Measurements from ENCODE around the gene SDK2.

The SDK2 gene

DNA sequence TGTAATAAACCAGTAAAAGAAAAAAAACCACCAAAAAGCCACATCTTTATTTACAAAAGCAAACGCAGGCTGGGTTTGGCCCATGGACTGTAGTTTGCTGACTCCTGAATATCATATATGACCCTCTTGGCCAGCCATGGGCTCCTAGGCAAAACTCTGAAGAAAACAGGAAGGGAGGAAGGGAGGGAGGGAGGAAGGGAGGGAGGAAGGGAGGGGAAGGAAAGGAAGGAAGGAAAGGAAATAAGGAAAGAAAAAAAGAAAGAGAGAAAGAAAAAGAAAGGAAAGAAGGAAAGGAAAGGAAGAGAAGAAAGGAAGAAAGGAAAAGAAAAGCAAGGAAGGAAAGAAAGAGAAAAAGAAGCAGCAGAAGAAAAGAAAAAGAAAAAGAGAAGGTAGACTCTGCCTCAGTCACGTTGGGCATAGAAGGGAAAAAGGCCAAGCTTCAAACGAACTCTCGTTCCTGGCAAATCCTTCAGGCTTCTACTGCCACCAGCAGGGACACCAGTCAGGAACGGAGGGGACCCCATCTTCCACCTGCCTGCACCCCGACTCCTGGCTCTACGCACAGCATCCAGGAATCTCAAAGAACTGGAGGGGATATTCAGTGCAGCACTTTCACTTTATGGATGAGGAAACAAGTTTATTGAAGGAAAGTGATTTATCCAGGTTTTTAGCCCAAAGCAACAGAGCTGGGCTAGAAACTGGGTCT, 354.5 kb downstream of the SDK2 start:
- no peak for DNase-seq

DNA sequence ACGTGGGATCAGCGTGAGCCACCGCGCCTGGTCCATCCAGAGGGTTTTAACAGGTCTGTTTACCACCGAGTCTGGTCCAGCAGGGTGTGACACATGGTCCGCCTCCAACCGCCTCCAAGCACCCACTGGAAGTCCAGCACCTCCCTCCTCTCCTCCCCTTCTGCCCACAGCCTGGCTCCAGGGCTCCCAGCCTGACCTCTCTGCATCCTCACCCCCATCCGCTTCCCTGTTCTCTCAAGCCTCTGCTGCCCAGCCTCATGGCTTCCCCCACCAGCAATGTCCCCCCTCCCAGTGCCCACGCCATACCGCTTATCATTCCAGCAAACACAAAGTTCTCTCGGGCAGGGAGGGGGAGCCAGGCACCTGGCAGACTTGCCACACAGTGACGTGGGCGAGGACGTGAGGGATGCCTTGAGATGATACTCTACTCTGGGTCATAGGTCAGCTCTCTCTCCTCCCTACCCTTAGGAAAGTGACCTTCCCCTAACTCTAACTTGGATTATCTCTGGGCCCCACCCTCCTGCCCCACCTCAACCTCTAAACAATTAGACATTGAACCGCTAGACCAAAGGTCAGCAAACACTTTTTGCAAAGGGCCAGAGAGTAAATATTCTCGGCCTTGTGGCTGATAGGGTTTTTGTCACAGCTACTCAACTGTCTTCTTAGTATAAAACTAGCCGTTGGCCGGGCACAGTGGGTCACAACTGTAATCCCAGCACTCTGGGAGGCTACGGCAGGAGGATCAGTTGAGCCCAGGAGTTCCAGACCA, 355.5 kb downstream of the SDK2 start:
- DNase-seq: no peak

GRCh38 chr17:73286863-73287296, 357.4 kb downstream of the SDK2 start:
- DNase-seq: no peak

DNA sequence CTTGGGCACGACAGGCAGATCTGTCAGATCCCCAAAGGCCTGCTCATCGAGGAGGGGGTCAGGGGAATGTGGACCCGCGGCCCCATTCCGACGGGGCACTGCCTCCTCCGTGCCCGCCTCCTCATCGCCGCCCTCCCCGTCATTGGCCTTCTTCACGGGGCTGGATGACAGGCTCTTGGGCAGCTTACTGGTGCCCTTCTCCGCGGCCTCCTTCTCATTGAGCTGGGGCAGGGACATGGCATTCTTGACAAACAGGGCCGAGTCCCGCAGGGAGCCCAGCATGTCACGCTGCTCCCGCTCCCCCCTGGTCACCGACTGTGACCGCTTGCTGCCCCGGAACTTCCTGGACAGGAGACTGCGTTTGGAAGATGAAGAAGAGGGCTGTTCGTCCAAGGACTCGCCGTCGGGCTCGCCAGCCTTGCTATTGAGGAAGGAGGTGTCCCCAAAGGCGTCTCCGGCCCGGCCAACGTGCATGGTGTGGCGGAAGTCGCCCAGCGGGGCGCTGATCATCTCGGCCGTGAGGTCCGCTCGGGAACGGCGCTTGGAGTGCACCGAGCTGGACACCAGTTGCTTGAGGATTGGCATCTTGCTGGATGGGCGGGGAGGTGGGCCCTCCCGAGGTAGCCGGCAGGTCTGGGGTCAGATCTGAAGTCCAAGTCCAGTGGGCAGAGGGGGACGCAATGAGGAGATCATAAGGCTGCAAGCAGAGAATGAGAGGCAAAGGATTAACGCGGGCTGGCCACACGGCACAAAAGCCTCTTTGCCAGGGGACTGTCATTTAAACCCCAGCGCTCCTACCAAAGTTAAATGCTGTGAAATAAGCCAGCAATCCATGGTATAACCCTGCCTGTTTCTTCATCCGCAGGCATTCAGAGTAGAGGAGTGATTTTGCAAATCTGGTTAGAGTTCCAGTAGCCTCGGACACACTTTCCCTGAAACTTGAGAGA, 358.1 kb downstream of the SDK2 start:
- no peak for DNase-seq

GRCh38 chr17:73285603-73285908, 358.7 kb downstream of the SDK2 start:
- no peak for DNase-seq

GRCh38 chr17:73284906-73285602, 359.2 kb downstream of the SDK2 start:
- DNase-seq: no peak
